Transverse colon (tissue), 4 donors: ENCODE data around the gene TYROBP.

ENCODE experiments used
- CTCF ChIP-seq, 5 experiments: fragments of 200-600 bp in 3 of 5; fragments of 450-650 bp in 2 of 5; sonication (generic) in 3 of 5; IDR thresholded peaks; 1 replicate in 2 of 5; 2 replicates in 3 of 5; pipeline ENCODE4 v1.5.1; 2016 to 2017; ENCODE audit warnings: antibody characterized with exemption in 5 of 5, inconsistent platforms in 3 of 5, mild to moderate bottlenecking in 2 of 5, moderate library complexity in 1 of 5
- EP300 ChIP-seq: sonication (generic); formaldehyde crosslinking; IDR thresholded peaks from one replicate; pipeline ENCODE4 v1.6.1; 2017; ENCODE audit warnings: antibody characterized with exemption, low read depth
- POLR2A ChIP-seq: fragments of 450-650 bp; IDR thresholded peaks from one replicate; pipeline ENCODE4 v1.6.1; 2016; ENCODE audit warnings: antibody characterized with exemption, mild to moderate bottlenecking, moderate library complexity
- POLR2AphosphoS5 ChIP-seq, 3 donors: sonication (generic); formaldehyde crosslinking; IDR thresholded peaks; one replicate each; pipeline ENCODE4 v1.6.1; 2016; ENCODE audit warnings: antibody characterized with exemption in 3 of 3

GRCh38 chr19:35911173-35911572 lies 3.1 kb upstream of the TYROBP start:
- TF ChIP-seq CTCF (IDR thresholded peaks at IDR 0.05), result no peak
- no peak for TF ChIP-seq POLR2A
- TF ChIP-seq POLR2AphosphoS5 (IDR thresholded peaks at IDR 0.05), result no peak
- TF ChIP-seq EP300, result no peak
